Measurements from ENCODE around the gene NAV1.

Gene NAV1

GRCh38 chr1:201582705-201583442 is 43.9 kb downstream of the NAV1 start:
- no peaks in the 10 kb centered on the region for H4K20me1 ChIP-seq (ENCODE audit: control insufficient read depth, insufficient read depth, low read depth, low read length)
- H3K79me2 ChIP-seq (ENCODE audit: control insufficient read depth, low read length), result no peaks in the 10 kb centered on the region
- H3K9me3 ChIP-seq (ENCODE audit: control insufficient read depth, insufficient read depth, low read length), result no peaks in the 10 kb centered on the region
- H3K9me2 ChIP-seq (replicated peaks; ENCODE audit: control insufficient read depth, low read length), result no peaks in the 10 kb centered on the region
- TF ChIP-seq CTCF (IDR thresholded peaks at IDR 0.05; ENCODE audit: low read depth, low read length, poor library complexity, severe bottlenecking), result no peak
- no peak for TF ChIP-seq EZH2phosphoT487 (IDR thresholded peaks at IDR 0.05; ENCODE audit: borderline replicate concordance, low read length)
- no peak overlapping the region for H3K27ac ChIP-seq (ENCODE audit: low read depth, low read length)
- H3F3A ChIP-seq (ENCODE audit: control insufficient read depth, insufficient read depth), result no peaks in the 10 kb centered on the region
- peaks cover 9% of the 10 kb centered on the region for H3K4me1 ChIP-seq (ENCODE audit: control insufficient read depth, low read length)
- H3K4me2 ChIP-seq (ENCODE audit: low read length), result no peak overlapping the region
- no peak overlapping the region for H3K4me3 ChIP-seq (ENCODE audit: low read length)
- no peaks in the 10 kb centered on the region for H3K36me3 ChIP-seq (ENCODE audit: control insufficient read depth, low read length)
- H3K27me3 ChIP-seq (ENCODE audit: control insufficient read depth, low read length), result 0 out of 2 replicates have a peak, but pooled peaks cover 10% of the 10 kb centered on the region

DNA sequence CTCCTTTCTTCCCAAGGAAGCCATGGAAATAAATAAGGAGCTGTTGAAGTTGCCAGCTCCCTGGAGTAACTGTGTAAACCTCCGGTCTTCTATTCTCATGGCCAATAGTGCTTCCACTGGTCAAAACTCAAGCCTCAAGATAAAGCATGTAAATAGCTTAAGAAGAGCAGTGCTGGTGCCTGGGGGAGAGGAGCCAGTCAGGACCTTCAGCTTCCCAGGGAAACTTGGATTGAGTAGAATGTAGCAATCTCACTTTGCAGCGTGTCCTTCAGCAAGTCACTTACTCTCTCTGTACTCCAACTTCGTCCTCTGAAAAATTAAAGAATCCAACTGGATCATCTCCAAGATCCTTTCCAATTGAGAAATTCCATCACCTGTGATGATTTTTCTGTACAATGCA is 44.7 kb downstream of the NAV1 start:
- Histone ChIP-seq H3K4me2 (ENCODE audit: low read length) (no peak overlapping the region), H3K4me3 (ENCODE audit: low read length) (no peak overlapping the region), H3K9me2 (replicated peaks; ENCODE audit: control insufficient read depth, low read length) (no peaks in the 10 kb centered on the region), H3F3A (ENCODE audit: control insufficient read depth, insufficient read depth) (no peaks in the 10 kb centered on the region), H3K27ac (ENCODE audit: low read depth, low read length) (no peak overlapping the region), H3K79me2 (ENCODE audit: control insufficient read depth, low read length) (no peaks in the 10 kb centered on the region), H4K20me1 (ENCODE audit: control insufficient read depth, insufficient read depth, low read depth, low read length) (no peaks in the 10 kb centered on the region), H3K9me3 (ENCODE audit: control insufficient read depth, insufficient read depth, low read length) (no peaks in the 10 kb centered on the region), H3K27me3 (ENCODE audit: control insufficient read depth, low read length) (0 out of 2 replicates have a peak, but pooled peaks cover 10% of the 10 kb centered on the region), H3K4me1 (ENCODE audit: control insufficient read depth, low read length) (peaks cover 9% of the 10 kb centered on the region), H3K36me3 (ENCODE audit: control insufficient read depth, low read length) (no peaks in the 10 kb centered on the region)
- TF ChIP-seq EZH2phosphoT487 (IDR thresholded peaks at IDR 0.05; ENCODE audit: borderline replicate concordance, low read length) (no peak), CTCF (IDR thresholded peaks at IDR 0.05; ENCODE audit: low read depth, low read length, poor library complexity, severe bottlenecking) (no peak)

DNA sequence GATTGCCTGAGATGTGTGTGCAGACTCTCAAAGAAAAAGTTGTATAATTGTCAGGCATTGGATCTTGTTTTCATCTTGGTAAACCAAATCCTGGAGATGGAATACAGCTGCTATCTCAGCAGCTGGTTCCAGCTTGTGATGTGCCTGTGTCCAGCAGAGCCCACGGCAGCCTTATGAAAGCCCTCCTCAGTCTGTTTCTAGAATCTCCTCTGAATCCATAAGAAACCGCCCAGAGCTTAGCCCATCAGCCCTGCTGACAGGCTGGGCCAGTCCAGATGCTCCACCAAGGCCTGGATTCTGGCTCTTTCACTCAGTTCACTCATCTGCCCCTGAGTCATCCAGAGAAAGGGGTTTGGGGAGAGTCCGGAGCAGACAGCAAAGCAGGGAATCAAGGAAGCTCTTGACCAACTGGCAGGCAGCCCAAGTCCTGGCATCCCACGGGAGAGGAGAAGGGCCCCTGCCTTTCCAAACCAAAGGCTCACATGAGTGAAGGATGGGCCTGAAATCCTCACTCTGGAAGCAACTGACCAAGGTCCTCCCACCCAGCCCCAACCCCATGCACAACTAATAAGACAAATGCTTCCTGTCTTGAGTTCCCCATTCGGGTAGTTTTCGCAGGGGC is 45.7 kb downstream of the NAV1 start:
- no peaks in the 10 kb centered on the region for H3K9me3 ChIP-seq (ENCODE audit: control insufficient read depth, insufficient read depth, low read length)
- no peaks in the 10 kb centered on the region for H3K36me3 ChIP-seq (ENCODE audit: control insufficient read depth, low read length)
- no peaks in the 10 kb centered on the region for H3K79me2 ChIP-seq (ENCODE audit: control insufficient read depth, low read length)
- H3K9me2 ChIP-seq (replicated peaks; ENCODE audit: control insufficient read depth, low read length), result no peaks in the 10 kb centered on the region
- no peak overlapping the region for H3K4me3 ChIP-seq (ENCODE audit: low read length)
- peaks cover 9% of the 10 kb centered on the region for H3K4me1 ChIP-seq (ENCODE audit: control insufficient read depth, low read length)
- TF ChIP-seq EZH2phosphoT487 (IDR thresholded peaks at IDR 0.05; ENCODE audit: borderline replicate concordance, low read length), result no peak
- no peak for TF ChIP-seq CTCF (IDR thresholded peaks at IDR 0.05; ENCODE audit: low read depth, low read length, poor library complexity, severe bottlenecking)
- no peak overlapping the region for H3K4me2 ChIP-seq (ENCODE audit: low read length)
- no peaks in the 10 kb centered on the region for H3F3A ChIP-seq (ENCODE audit: control insufficient read depth, insufficient read depth)
- no peak overlapping the region for H3K27ac ChIP-seq (ENCODE audit: low read depth, low read length)
- H3K27me3 ChIP-seq (ENCODE audit: control insufficient read depth, low read length), result 0 out of 2 replicates have a peak, but pooled peaks cover 10% of the 10 kb centered on the region
- no peaks in the 10 kb centered on the region for H4K20me1 ChIP-seq (ENCODE audit: control insufficient read depth, insufficient read depth, low read depth, low read length)
